CD4-positive, CD25-positive, alpha-beta regulatory T cell (primary cell): Measurements from ENCODE around the gene PLS1. TPM values are rescaled to one million over a fixed set of nuclear protein-coding genes. Genes with fewer than 3 reads are reported as not detected.
A peak's percentile ranks its signal among the peaks of the same experiment; 100 is the strongest.

ENCODE experiments used
- ATAC-seq, 2 donors: fragments of 150-1000 bp; cut with Tn5 transposase; one replicate each; pipeline ENCODE4 v1.10.0; 2021; ENCODE audit warnings: low read depth in 2 of 2, moderate number of reproducible peaks in 2 of 2, moderate library complexity in 1 of 2
- DNase-seq, 3 donors: peaks; one replicate each; pipeline versions ENCODE4 v3.0.0 to v3.0.0-alpha.2; 2012 to 2022; ENCODE audit warnings: mixed read lengths in 1 of 3
- H3K27ac ChIP-seq: one replicate; pipeline ENCODE4 v1.7.0; 2013; ENCODE audit warnings: mild to moderate bottlenecking, low read length; ENCODE audit not compliant: insufficient read depth, poor library complexity, severe bottlenecking
- H3K27me3 ChIP-seq: one replicate; pipeline ENCODE4 v1.7.0; 2013; ENCODE audit warnings: low read length; ENCODE audit not compliant: control insufficient read depth, insufficient read depth
- H3K36me3 ChIP-seq: one replicate; pipeline ENCODE4 v1.7.0; 2013; ENCODE audit warnings: mild to moderate bottlenecking, low read length, moderate library complexity; ENCODE audit not compliant: control insufficient read depth, insufficient read depth
- H3K4me1 ChIP-seq: 2 replicates; pipeline ENCODE4 v1.7.0; 2013; ENCODE audit warnings: mild to moderate bottlenecking, low read length; ENCODE audit not compliant: insufficient read depth, control insufficient read depth, poor library complexity, severe bottlenecking
- H3K4me3 ChIP-seq: one replicate; pipeline ENCODE4 v1.7.0; 2013; ENCODE audit warnings: low read depth, mild to moderate bottlenecking, low read length, moderate library complexity
- H3K9me3 ChIP-seq, 2 experiments: 1 replicate in 1 of 2; 2 replicates in 1 of 2; pipeline ENCODE4 v1.7.0; 2013; ENCODE audit warnings: low read length in 2 of 2, mild to moderate bottlenecking in 1 of 2, moderate library complexity in 1 of 2; ENCODE audit not compliant: control insufficient read depth in 2 of 2
- H3K27ac Mint-ChIP-seq, 3 donors: one replicate each; pipeline ENCODE4 v1.8.0; 2020 to 2022; ENCODE audit warnings: mild to moderate bottlenecking in 3 of 3, mixed read lengths in 3 of 3, moderate library complexity in 2 of 3
- H3K27me3 Mint-ChIP-seq: one replicate; pipeline ENCODE4 v1.8.0; 2022; ENCODE audit warnings: mild to moderate bottlenecking, mixed read lengths
- H3K36me3 Mint-ChIP-seq: one replicate; pipeline ENCODE4 v1.8.0; 2020; ENCODE audit warnings: mixed read lengths
- H3K4me1 Mint-ChIP-seq, 4 donors: one replicate each; pipeline ENCODE4 v1.8.0; 2020 to 2022; ENCODE audit warnings: mixed read lengths in 4 of 4, mild to moderate bottlenecking in 1 of 4
- H3K4me3 Mint-ChIP-seq, 4 donors: one replicate each; pipeline ENCODE4 v1.8.0; 2020 to 2022; ENCODE audit warnings: mild to moderate bottlenecking in 4 of 4, mixed read lengths in 4 of 4, moderate library complexity in 3 of 4
- H3K9me3 Mint-ChIP-seq, 7 donors: one replicate each; pipeline ENCODE4 v1.8.0; 2020 to 2022; ENCODE audit warnings: mixed read lengths in 7 of 7, mild to moderate bottlenecking in 3 of 7, moderate library complexity in 2 of 7
- polyA plus RNA-seq, 4 donors: library from polyadenylated mRNA; unstranded; fragments of 300-500 nt; fragmentation: Illumina TruSeq; gene quantifications; one replicate each; pipeline ENCODE4 v1.2.3, GENCODE V29; 2021
- total RNA-seq: library from RNA; stranded (reverse); gene quantifications from one replicate; pipeline ENCODE4 v1.2.3, GENCODE V29; 2022

PLS1 gene
- total and polyA plus RNA-seq, 5 donors from 2014 or later: 1.00 to 4.7 (median 2.5) TPM

DNA sequence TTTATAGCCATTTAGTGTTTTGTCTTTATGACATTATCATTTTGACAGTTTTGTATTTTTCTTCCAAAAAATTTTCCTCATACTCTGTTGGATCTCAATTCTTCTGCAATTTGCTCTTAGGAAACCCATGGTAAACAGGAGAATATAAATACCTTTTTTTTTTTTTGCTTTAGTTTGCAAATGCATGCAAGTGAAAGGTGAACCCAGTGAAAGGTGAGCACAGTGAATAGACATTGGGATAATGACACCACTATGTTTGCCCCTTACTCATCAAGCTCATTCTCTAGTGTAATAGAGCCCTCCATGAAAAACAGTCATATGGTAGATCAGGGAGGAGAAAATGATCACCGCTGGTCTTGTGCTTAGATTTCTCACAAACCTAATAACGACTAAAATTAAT is 68.6 kb downstream of the PLS1 start:
- no peaks in the 10 kb centered on the region for H3K4me1 ChIP-seq
- H3K4me3 ChIP-seq: no peak overlapping the region
- H3K36me3 ChIP-seq: no peaks in the 10 kb centered on the region
- peaks cover 5% of the 10 kb centered on the region for H3K27me3 Mint-ChIP-seq
- no peak overlapping the region for H3K27ac ChIP-seq
- no peaks in the 10 kb centered on the region for H3K27me3 ChIP-seq
- no peaks in the 10 kb centered on the region for H3K4me1 Mint-ChIP-seq
- ATAC-seq: no peak
- H3K27ac Mint-ChIP-seq: no peak overlapping the region
- H3K9me3 Mint-ChIP-seq: peaks cover 0 to 3% (median 0%) of the 10 kb centered on the region in 7 donors
- H3K36me3 Mint-ChIP-seq: no peaks in the 10 kb centered on the region
- no peak overlapping the region for H3K4me3 Mint-ChIP-seq
- no peaks in the 10 kb centered on the region for H3K9me3 ChIP-seq
- no peak for DNase-seq

DNA sequence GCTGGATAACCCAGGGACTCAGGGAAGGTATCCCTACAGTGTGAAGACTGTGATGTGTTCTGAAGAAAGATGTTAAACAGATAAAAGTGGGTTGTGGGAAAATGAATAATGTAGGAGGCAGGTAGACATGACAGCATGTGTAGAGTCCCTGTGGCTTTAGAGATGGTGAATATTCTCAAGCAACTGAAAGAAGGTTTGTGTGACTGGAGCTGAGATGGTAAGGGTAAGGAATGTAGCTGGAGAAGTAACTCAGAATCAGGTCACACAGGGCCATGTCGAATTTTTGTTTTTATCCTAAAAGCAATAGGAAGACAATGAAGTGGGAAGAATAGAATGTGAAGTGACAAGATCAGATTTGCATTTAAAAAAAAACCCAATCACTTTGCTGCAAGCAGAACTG is 73.9 kb downstream of the PLS1 start:
- H3K36me3 ChIP-seq: no peaks in the 10 kb centered on the region
- no peaks in the 10 kb centered on the region for H3K9me3 ChIP-seq
- no peak overlapping the region for H3K4me3 ChIP-seq
- Mint-ChIP-seq H3K4me1 (no peaks in the 10 kb centered on the region), H3K27ac (peak overlapping the region in 1 of 3 donors; percentile 2), H3K27me3 (peaks cover 8% of the 10 kb centered on the region), H3K9me3 (peaks cover 0 to 3% (median 0%) of the 10 kb centered on the region in 7 donors), H3K36me3 (peaks cover 6% of the 10 kb centered on the region), H3K4me3 (no peak overlapping the region)
- H3K27me3 ChIP-seq: no peaks in the 10 kb centered on the region
- no peak for DNase-seq
- no peaks in the 10 kb centered on the region for H3K4me1 ChIP-seq
- ATAC-seq: no peak
- H3K27ac ChIP-seq: no peak overlapping the region

DNA sequence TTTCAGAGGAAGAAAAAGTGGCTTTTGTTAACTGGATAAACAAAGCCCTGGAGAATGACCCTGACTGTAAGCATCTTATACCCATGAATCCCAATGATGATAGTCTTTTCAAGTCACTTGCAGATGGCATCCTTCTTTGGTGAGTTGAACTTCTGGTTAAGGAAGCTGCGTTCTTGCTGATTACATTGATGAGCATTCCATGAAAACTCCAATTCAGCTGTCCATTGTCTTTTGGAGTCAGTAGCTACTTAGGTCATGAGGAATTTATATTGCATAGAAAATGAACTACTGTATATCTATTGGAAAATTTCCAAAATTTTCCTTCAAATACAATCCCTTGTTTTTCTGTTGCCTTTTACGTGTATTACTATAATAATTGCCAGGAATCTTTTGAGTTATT is 80.0 kb downstream of the PLS1 start:
- ATAC-seq (no peak), DNase-seq (no peak)
- H3K4me3 ChIP-seq: no peak overlapping the region
- Mint-ChIP-seq H3K4me1 (no peaks in the 10 kb centered on the region), H3K9me3 (no peaks in the 10 kb centered on the region), H3K27me3 (peaks cover 5% of the 10 kb centered on the region), H3K4me3 (no peak overlapping the region), H3K27ac (no peak overlapping the region), H3K36me3 (peaks cover 6% of the 10 kb centered on the region)
- no peaks in the 10 kb centered on the region for H3K27me3 ChIP-seq
- H3K36me3 ChIP-seq: no peaks in the 10 kb centered on the region
- H3K9me3 ChIP-seq: no peaks in the 10 kb centered on the region
- no peaks in the 10 kb centered on the region for H3K4me1 ChIP-seq
- H3K27ac ChIP-seq: no peak overlapping the region

DNA sequence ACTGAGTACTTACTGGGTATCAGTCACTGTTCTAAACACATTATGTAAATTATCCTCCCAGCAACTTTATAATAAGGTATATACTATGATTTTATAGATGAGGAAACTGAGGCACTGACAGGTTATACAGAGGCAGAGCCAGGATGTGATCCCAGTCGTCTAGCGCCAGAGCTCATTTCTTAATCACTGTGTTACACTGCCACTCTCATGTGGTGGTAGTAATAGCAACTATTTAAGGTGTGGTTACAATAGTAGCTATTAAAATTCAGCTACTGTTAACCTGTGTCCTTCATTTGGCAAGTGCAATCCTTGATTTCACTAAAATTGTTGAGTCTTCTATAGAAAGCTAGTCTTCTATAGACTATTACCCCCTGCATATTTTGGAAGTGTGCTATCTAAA is 84.5 kb downstream of the PLS1 start:
- Mint-ChIP-seq H3K9me3 (no peaks in the 10 kb centered on the region), H3K27ac (no peak overlapping the region), H3K27me3 (no peaks in the 10 kb centered on the region), H3K36me3 (peaks cover 6% of the 10 kb centered on the region), H3K4me1 (no peaks in the 10 kb centered on the region), H3K4me3 (no peak overlapping the region)
- Histone ChIP-seq H3K4me3 (no peak overlapping the region), H3K9me3 (no peaks in the 10 kb centered on the region), H3K36me3 (no peaks in the 10 kb centered on the region), H3K4me1 (no peaks in the 10 kb centered on the region), H3K27me3 (no peaks in the 10 kb centered on the region), H3K27ac (no peak overlapping the region)
- DNase-seq (no peak), ATAC-seq (no peak)

DNA sequence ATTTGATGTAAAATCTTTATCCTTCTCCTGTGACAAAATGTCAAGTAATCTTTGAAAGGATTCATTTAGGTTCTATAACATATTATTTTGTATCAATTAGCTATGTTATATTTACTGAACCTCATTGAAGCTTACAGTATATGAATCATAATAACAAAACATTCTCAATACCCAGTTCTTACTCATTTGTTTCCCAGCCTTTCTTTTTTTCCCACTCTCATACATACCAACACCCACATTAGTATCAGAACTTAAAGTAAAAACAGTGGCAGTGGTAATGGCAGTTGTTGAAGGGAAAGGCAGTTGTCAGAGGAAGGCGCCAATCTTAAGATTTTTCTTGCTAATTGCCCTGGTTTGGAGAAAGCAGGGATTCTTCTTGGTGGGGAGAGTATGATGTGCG is 94.4 kb downstream of the PLS1 start:
- no peak for DNase-seq
- H3K9me3 ChIP-seq: no peaks in the 10 kb centered on the region
- no peak overlapping the region for H3K27ac Mint-ChIP-seq
- no peak overlapping the region for H3K27ac ChIP-seq
- no peak for ATAC-seq
- H3K27me3 ChIP-seq: no peaks in the 10 kb centered on the region
- no peaks in the 10 kb centered on the region for H3K9me3 Mint-ChIP-seq
- H3K4me3 Mint-ChIP-seq: no peak overlapping the region
- H3K4me1 ChIP-seq: no peaks in the 10 kb centered on the region
- peaks cover 11% of the 10 kb centered on the region for H3K36me3 Mint-ChIP-seq
- H3K36me3 ChIP-seq: no peaks in the 10 kb centered on the region
- no peaks in the 10 kb centered on the region for H3K4me1 Mint-ChIP-seq
- no peaks in the 10 kb centered on the region for H3K27me3 Mint-ChIP-seq
- no peak overlapping the region for H3K4me3 ChIP-seq

DNA sequence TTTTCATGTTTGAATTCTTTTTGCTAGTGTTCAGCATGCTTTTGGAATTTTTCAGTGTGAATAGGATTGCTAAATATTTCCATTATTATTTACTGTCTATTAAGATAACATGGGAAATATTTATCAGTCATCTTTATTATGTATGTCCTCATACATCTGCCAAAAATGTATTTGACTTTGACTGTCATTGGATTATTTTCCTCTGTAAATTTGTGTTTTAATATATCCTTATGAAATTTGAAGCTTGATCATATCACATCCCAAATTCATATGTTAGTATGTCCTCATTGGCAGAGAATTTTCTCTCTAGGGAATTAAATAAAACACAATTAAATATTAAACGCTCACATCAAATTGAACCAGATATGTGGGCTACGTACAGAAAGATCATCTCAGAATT is 95.3 kb downstream of the PLS1 start:
- no peak for ATAC-seq
- H3K9me3 ChIP-seq: no peaks in the 10 kb centered on the region
- Mint-ChIP-seq H3K27ac (no peak overlapping the region), H3K9me3 (no peaks in the 10 kb centered on the region), H3K4me1 (no peaks in the 10 kb centered on the region), H3K36me3 (peaks cover 11% of the 10 kb centered on the region), H3K27me3 (no peaks in the 10 kb centered on the region), H3K4me3 (no peak overlapping the region)
- no peak overlapping the region for H3K27ac ChIP-seq
- no peaks in the 10 kb centered on the region for H3K36me3 ChIP-seq
- H3K4me1 ChIP-seq: no peaks in the 10 kb centered on the region
- no peaks in the 10 kb centered on the region for H3K27me3 ChIP-seq
- H3K4me3 ChIP-seq: no peak overlapping the region
- no peak for DNase-seq

DNA sequence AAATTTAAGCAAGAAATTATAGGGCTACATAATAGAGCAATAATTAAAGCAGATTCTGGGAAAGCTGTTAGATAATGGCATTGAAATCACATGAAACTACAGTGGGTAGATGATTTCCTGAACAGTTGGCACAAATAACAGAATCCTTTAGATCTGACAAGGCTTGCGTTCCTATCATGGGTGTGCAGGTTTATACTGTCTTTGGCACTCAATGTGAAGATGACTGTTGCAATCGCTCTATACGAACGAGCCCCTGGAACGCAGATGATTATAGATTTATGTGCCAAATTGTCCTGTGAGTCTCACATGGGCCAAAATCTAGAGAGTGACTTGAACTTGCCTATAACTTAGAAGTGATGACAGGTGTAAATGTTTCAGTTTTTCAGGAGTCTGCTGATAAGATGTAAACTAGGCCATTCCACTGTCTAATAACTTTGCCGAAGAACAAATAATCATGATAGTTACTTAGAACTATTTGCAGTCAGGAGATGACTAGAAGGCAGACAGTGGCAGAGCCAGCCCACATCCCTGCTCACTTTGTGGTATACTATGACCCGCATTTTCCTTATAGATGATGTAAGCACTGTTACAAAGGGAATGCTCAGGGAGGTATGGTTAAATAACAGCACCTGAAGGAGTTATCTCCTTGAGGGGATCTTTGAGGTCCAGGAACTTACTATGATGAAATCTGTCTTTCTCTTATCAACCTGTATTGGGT is 97.1 kb downstream of the PLS1 start:
- H3K27me3 Mint-ChIP-seq: no peaks in the 10 kb centered on the region
- Histone ChIP-seq H3K36me3 (no peaks in the 10 kb centered on the region), H3K4me1 (no peaks in the 10 kb centered on the region), H3K4me3 (no peak overlapping the region), H3K9me3 (no peaks in the 10 kb centered on the region), H3K27me3 (peaks cover 4% of the 10 kb centered on the region), H3K27ac (no peak overlapping the region)
- no peaks in the 10 kb centered on the region for H3K4me1 Mint-ChIP-seq
- no peaks in the 10 kb centered on the region for H3K9me3 Mint-ChIP-seq
- ATAC-seq (no peak), DNase-seq (no peak)
- H3K4me3 Mint-ChIP-seq: no peak overlapping the region
- H3K36me3 Mint-ChIP-seq: peaks cover 6% of the 10 kb centered on the region
- H3K27ac Mint-ChIP-seq: no peak overlapping the region

DNA sequence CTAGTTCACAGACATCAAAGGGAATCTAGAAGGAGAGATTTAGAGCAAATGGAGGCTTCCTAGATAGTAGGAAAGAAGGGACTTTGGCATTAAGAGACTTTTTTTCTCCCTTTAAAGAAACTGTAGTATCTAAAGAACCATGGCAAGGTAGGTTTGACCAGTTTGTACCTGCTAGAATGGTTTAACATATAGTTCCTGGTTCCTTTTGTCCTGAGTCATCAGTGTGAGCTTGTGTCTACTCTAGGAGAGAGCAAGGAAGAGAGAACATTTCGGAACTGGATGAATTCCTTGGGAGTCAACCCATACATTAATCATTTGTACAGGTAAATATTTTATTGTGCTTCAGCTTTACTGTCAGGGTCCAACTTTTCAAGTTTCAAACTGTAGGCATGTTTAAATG is 98.0 kb downstream of the PLS1 start:
- Histone ChIP-seq H3K27me3 (peaks cover 4% of the 10 kb centered on the region), H3K27ac (no peak overlapping the region), H3K4me1 (no peaks in the 10 kb centered on the region), H3K36me3 (no peaks in the 10 kb centered on the region), H3K4me3 (no peak overlapping the region), H3K9me3 (no peaks in the 10 kb centered on the region)
- H3K9me3 Mint-ChIP-seq: no peaks in the 10 kb centered on the region
- H3K36me3 Mint-ChIP-seq: peaks cover 3% of the 10 kb centered on the region
- no peaks in the 10 kb centered on the region for H3K27me3 Mint-ChIP-seq
- H3K4me3 Mint-ChIP-seq: no peak overlapping the region
- no peak overlapping the region for H3K27ac Mint-ChIP-seq
- no peak for ATAC-seq
- H3K4me1 Mint-ChIP-seq: no peaks in the 10 kb centered on the region
- no peak for DNase-seq
